Osteoblast (primary cell): ENCODE results near the gene MEN1. TPM values are rescaled to one million over a fixed set of nuclear protein-coding genes. Genes with fewer than 3 reads are reported as not detected.

Experiments used
- DNase-seq: peaks from one replicate; pipeline ENCODE4 v3.0.0; 2011; ENCODE audit warnings: low spot score, mixed read lengths; ENCODE audit not compliant: insufficient read length; ENCODE audit errors: missing footprints
- H2AFZ ChIP-seq: 2 replicates; pipeline ENCODE4 v1.6.0; 2011; ENCODE audit warnings: mild to moderate bottlenecking, low read length
- H3K27ac ChIP-seq: 2 replicates; pipeline ENCODE4 v1.5.1; 2011; ENCODE audit warnings: mild to moderate bottlenecking, low read depth, low read length, moderate library complexity
- H3K27me3 ChIP-seq: 2 replicates; pipeline ENCODE4 v1.6.0; 2012; ENCODE audit warnings: mild to moderate bottlenecking, control low read depth, inconsistent platforms, low read length, moderate library complexity; ENCODE audit not compliant: insufficient read depth
- H3K36me3 ChIP-seq: 2 replicates; pipeline ENCODE4 v1.5.1; 2011; ENCODE audit warnings: mild to moderate bottlenecking, low read length, control low read depth, moderate library complexity; ENCODE audit not compliant: insufficient read depth
- H3K4me1 ChIP-seq: 2 replicates; pipeline ENCODE4 v1.5.1; 2011; ENCODE audit warnings: mild to moderate bottlenecking, low read length, control low read depth, moderate library complexity; ENCODE audit not compliant: insufficient read depth
- H3K4me2 ChIP-seq: 2 replicates; pipeline ENCODE4 v1.6.0; 2011; ENCODE audit warnings: mild to moderate bottlenecking, low read length; ENCODE audit not compliant: insufficient read depth
- H3K4me3 ChIP-seq: fragments of 200-600 bp; sonication (generic); 3 replicates; pipeline ENCODE4 v1.5.1; 2012; ENCODE audit warnings: mild to moderate bottlenecking, low read length, inconsistent platforms; ENCODE audit not compliant: insufficient read depth
- H3K79me2 ChIP-seq: 2 replicates; pipeline ENCODE4 v1.6.0; 2012; ENCODE audit warnings: mild to moderate bottlenecking, low read length, control low read depth, inconsistent platforms; ENCODE audit not compliant: insufficient read depth
- H3K9me3 ChIP-seq: 2 replicates; pipeline ENCODE4 v1.5.1; 2011; ENCODE audit warnings: low read depth, low read length, control low read depth
- H4K20me1 ChIP-seq: 2 replicates; pipeline ENCODE4 v1.6.0; 2012; ENCODE audit warnings: mild to moderate bottlenecking, low read length, control low read depth; ENCODE audit not compliant: insufficient read depth
- CTCF ChIP-seq: IDR thresholded peaks from 2 replicates; pipeline ENCODE4 v1.5.1; 2011; ENCODE audit warnings: mild to moderate bottlenecking, low read depth, low read length, moderate library complexity; ENCODE audit errors: extremely low read depth
- total RNA-seq: library from RNA; depleted of rRNA; stranded (reverse); fragments of >200 nt; gene quantifications from 2 replicates; pipeline ENCODE4 v1.2.3, GENCODE V29; 2012

MEN1 gene
- total RNA-seq, 1 donor, result 12.3 TPM

- no peak overlapping the region for H2AFZ ChIP-seq
- H3K79me2 ChIP-seq, result no peaks in the 10 kb centered on the region
- no peak for TF ChIP-seq CTCF
- H3K36me3 ChIP-seq, result no peaks in the 10 kb centered on the region
- no peaks in the 10 kb centered on the region for H4K20me1 ChIP-seq
- DNase-seq, result peak; percentile 58
- no peak overlapping the region for H3K4me2 ChIP-seq
- H3K27ac ChIP-seq, result no peak overlapping the region
- H3K27me3 ChIP-seq, result no peaks in the 10 kb centered on the region
- no peaks in the 10 kb centered on the region for H3K4me1 ChIP-seq
- no peak overlapping the region for H3K4me3 ChIP-seq
- H3K9me3 ChIP-seq, result no peaks in the 10 kb centered on the region
These were observed 26.2 kb upstream of the MEN1 start for GRCh38 chr11:64836448-64837072.

- no peaks in the 10 kb centered on the region for H3K36me3 ChIP-seq
- H4K20me1 ChIP-seq, result no peaks in the 10 kb centered on the region
- no peak overlapping the region for H2AFZ ChIP-seq
- peak; percentile 75 for DNase-seq
- no peak overlapping the region for H3K4me2 ChIP-seq
- H3K9me3 ChIP-seq, result no peaks in the 10 kb centered on the region
- no peaks in the 10 kb centered on the region for H3K79me2 ChIP-seq
- no peak for TF ChIP-seq CTCF
- H3K27ac ChIP-seq, result no peak overlapping the region
- no peaks in the 10 kb centered on the region for H3K4me1 ChIP-seq
- H3K27me3 ChIP-seq, result no peaks in the 10 kb centered on the region
- H3K4me3 ChIP-seq, result no peak overlapping the region
These were observed 25.5 kb upstream of the MEN1 start for GRCh38 chr11:64835616-64836447.

GRCh38 chr11:64834723-64835615, 24.6 kb upstream of the MEN1 start:
- Histone ChIP-seq H3K27ac (no peak overlapping the region), H3K36me3 (no peaks in the 10 kb centered on the region), H4K20me1 (no peaks in the 10 kb centered on the region), H3K79me2 (no peaks in the 10 kb centered on the region), H3K9me3 (no peaks in the 10 kb centered on the region), H3K4me1 (no peaks in the 10 kb centered on the region), H3K4me3 (no peak overlapping the region), H2AFZ (no peak overlapping the region), H3K4me2 (no peak overlapping the region), H3K27me3 (no peaks in the 10 kb centered on the region)
- TF ChIP-seq CTCF, result no peak
- DNase-seq, result peak; percentile 96
